HPDE6-E6E7 (cell line): ENCODE measurements around the gene APMAP.
"Not testable (repeated sequence)": the region's sequence is repeated elsewhere in the genome, so short reads cannot be mapped to it uniquely, and the experiment has no call there.

Source experiments
- DNase-seq: peaks from one replicate; pipeline ENCODE4 v3.0.0; 2011; ENCODE audit warnings: missing footprints; ENCODE audit errors: extremely low spot score

Gene APMAP

GRCh38 chr20:25007491-25008305, 15.1 kb upstream of the APMAP start:
- no peak for DNase-seq

DNA sequence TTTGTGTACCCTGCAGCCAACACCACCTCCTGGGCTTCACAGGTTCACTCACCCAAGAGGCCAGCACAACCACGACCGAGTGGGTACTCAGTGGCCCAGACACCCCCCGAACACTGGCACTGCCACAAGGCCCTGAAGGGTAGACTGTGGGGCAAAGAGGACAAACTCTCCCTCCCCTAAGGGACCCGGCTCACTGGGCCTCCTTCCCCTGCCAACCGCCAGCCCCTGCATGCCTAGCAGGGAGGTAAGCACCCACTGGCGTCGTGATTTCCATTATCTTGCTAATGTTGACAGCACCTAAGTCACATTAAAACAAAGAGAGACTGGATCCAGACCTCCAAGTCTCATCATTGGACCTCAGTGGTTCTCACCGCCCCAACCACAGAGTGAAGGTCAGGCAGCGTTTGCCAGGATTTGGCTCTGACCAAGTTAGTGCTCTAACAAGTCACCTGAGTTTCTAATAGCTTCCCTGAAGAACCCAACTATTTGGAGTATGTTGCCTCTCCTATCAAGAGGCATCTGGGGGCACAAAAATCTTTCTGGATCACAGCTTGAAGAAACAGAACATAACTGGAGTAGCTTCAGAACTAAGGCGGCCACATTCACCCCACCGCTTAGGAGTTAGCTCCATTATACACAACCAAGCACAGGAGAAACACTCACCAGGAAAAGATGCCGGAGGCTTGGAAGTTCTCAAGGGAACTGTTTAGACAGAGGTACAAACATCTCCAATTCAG, 14.0 kb upstream of the APMAP start:
- no peak for DNase-seq

- DNase-seq = no peak
Observed at GRCh38 chr20:25005661-25006060, 13.1 kb upstream of the APMAP start.

- no peak for DNase-seq
Observed at GRCh38 chr20:25005220-25005619, 12.7 kb upstream of the APMAP start.

- DNase-seq = no peak
Observed at GRCh38 chr20:25003002-25003401, 10.5 kb upstream of the APMAP start.

- not testable (repeated sequence) for DNase-seq
Observed at GRCh38 chr20:25001323-25001722, 8.8 kb upstream of the APMAP start.

- DNase-seq = peak; percentile 89
Observed at GRCh38 chr20:25000268-25000801, 7.8 kb upstream of the APMAP start.

GRCh38 chr20:24999568-24999967, 7.0 kb upstream of the APMAP start:
- no peak for DNase-seq

GRCh38 chr20:24998631-24999445, 6.3 kb upstream of the APMAP start:
- DNase-seq = no peak

DNA sequence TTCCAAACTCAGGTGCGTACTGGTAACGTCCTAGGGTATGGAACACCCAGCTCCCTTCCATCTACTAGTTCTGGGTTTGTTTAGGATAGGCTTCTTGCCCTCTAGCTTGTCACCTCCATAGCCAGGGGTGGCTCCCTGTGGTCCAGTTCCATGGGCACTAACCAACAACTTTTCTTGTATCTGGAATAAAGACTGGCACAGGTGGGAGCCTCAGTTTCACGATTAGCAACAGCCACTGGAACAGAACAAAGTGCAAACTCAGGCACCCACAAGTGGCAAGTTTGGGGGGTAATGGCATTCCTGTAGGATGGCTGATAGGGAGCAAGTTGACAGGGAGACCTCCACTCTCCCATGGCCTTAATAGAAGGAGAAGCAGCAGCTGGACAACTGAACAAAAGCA, 5.6 kb upstream of the APMAP start:
- DNase-seq = no peak

- no peak for DNase-seq
Observed at GRCh38 chr20:24996449-24997377, 4.2 kb upstream of the APMAP start.

GRCh38 chr20:24995741-24996448, 3.3 kb upstream of the APMAP start:
- DNase-seq = no peak

GRCh38 chr20:24994470-24995368, 2.2 kb upstream of the APMAP start:
- peak; percentile 87 for DNase-seq

GRCh38 chr20:24994186-24994465, 1.6 kb upstream of the APMAP start:
- DNase-seq = no peak

GRCh38 chr20:24993337-24994185, 1.0 kb upstream of the APMAP start:
- peak; percentile 56 for DNase-seq

DNA sequence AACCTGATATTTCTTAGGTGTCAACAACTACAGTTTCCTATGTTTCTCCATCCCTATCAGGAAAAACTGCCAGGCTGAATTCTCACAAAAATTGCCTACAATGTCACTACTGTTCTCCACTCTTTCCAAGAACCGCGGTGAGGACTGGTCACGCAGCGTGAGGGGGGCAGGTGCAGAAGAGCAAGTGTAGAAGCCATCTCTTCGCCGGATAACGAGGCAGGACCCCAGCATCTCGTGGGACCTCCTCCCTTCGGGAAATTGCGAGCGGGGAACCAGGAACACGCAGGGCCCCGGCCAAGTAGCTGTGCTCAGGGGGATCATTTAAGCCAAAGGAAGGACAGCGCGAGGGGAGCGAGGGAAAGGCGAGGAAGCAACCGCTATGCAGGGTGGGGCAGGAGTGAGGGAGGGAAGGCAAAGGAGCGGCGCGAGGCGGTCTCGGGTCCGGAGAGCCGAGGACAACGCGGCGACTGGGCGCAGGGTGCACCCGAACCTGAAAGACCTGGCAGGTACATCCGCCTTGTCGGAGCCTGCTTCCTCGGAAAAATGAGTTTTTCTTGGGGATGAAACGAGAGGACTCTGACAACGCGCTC, 559 bp downstream of the APMAP start:
- peak; percentile 33 for DNase-seq

DNA sequence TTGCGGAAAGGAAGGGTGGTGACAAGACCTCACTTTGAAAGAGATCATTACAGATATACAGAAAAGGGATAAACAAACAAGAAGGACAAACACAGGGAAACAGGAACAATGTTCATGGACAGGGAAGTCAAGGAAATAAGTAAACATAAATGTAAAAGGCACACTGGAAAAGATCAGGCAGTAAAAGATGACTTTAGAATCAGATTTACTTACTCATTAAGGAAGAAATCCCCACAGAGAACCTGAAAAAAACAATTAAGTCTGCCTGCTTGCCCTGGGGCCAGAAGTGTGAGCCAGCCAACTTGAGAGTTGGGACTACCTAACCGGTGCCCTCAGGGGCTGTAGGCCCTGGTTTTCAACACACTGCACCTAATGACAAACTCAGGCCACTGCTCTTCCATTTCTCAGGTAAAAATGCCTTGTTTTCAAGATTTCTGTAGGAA, 1.7 kb downstream of the APMAP start:
- DNase-seq = no peak

- DNase-seq = no peak
Observed at GRCh38 chr20:24989162-24989561, 3.4 kb downstream of the APMAP start.
